ENCODE data around the gene PSMB11. TPM values are rescaled to one million over a fixed set of nuclear protein-coding genes. Genes with fewer than 3 reads are reported as not detected.

Gene PSMB11
- total and polyA plus RNA-seq, 12 donors: not detected

DNA sequence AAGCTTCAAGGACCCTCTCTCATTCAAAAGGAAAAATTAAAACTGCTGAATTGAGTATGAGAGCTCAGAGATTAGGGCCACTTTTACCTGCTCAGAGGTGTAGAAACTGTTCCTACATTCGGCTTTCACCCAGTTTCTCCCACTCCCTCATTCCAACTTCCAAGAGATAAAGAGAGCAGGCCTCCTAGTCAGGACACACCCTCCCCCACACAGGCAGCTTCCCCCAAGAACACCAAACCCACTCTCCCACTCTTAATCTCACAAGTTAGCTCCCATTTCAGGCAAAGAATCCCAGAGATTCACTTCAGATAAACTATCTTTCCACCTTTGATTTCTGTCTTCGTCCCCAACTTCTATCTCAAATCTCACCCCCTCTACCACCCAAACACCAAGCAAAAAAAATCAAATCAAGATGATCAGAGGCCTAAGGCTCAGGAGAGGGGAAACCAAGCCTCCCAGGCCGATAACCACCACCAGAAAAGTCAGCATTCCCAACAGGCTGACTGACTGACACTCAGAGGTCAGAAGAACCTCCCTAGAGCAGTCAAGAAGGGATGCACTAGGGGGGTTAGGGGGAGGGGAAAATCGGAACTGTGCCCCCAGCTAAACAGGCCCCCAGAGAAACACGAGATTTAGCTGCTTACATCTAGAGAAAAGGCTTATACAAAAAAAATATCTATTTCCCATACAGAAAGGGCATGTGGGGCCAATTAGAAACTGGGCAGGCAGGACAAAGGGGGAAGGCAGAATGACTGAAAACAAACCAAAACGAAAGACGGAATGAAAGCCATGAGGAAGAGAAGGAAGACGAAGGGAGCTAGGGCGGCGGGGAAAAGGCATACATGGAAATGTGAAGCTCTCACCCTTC is 28.5 kb downstream of the PSMB11 start:
- H3K9me3 ChIP-seq: no peaks in the 10 kb centered on the region
- H3K27ac ChIP-seq: peak overlapping the region in 9 of 10 donors; percentile 75 to 88 (median 84)
- H3K4me3 ChIP-seq: peak overlapping the region in 9 of 10 donors; percentile 47 to 70 (median 66)
- DNase-seq (no peak), ATAC-seq (no peak)
- H3K4me1 ChIP-seq: peaks cover 15 to 47% (median 41%) of the 10 kb centered on the region in 9 donors
- H3K36me3 ChIP-seq: peaks cover 0 to 79% (median 44%) of the 10 kb centered on the region in 9 donors
- intact Hi-C loops (cut with DNase I): loop anchor here in 2 of 10 donors (1.0 to 2.0 kb wide), 2 partner anchors 24 kb away; partner anchors contain the start of genes ACIN1 (in 1 of the 2) and C14orf119 (in 1 of the 2)
- no peaks in the 10 kb centered on the region for H3K27me3 ChIP-seq
- TF ChIP-seq, protein P1, sequence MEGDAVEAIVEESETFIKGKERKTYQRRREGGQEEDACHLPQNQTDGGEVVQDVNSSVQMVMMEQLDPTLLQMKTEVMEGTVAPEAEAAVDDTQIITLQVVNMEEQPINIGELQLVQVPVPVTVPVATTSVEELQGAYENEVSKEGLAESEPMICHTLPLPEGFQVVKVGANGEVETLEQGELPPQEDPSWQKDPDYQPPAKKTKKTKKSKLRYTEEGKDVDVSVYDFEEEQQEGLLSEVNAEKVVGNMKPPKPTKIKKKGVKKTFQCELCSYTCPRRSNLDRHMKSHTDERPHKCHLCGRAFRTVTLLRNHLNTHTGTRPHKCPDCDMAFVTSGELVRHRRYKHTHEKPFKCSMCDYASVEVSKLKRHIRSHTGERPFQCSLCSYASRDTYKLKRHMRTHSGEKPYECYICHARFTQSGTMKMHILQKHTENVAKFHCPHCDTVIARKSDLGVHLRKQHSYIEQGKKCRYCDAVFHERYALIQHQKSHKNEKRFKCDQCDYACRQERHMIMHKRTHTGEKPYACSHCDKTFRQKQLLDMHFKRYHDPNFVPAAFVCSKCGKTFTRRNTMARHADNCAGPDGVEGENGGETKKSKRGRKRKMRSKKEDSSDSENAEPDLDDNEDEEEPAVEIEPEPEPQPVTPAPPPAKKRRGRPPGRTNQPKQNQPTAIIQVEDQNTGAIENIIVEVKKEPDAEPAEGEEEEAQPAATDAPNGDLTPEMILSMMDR (IDR thresholded peaks at IDR 0.05): no peak
- 12% methylated on average over 10 of the region's 10 CpGs for WGBS, 2 donors

DNA sequence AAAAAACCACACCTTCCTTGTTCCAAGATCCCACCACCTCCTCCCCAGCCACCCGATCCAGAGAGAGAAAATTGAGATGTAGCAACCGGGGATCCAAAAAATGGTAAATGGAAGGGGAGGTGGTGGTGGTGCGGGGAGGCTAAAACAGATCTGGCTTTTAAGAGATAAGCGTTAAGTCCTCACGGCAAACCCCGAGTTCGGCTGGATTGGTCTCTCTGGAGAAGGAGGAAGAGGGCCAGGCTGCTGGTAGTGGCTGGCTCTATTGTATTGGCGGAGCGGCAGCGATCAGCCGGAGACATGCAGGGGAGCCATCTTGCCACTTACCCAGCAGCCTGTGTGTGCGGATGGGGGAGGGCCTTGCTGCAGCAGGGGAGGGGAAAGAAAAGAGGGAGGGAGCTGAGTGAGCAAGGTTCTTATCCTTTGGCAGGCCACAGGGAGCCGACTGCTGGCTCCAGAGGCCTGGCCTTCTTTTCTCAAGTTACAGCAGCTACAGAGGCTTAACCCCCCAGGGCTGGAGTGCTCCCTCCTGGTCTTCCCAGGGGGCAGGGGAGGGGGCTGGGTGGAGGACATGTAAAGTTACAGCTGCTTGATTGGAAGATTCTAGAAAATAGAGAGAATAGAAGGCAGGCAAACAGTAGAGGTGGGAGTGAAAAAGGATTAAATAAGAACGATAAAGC is 29.4 kb downstream of the PSMB11 start:
- Histone ChIP-seq H3K4me3 (peak overlapping the region; percentile 46 to 70 (median 63)), H3K36me3 (peaks cover 0 to 79% (median 51%) of the 10 kb centered on the region in 9 donors), H3K4me1 (peaks cover 15 to 47% (median 42%) of the 10 kb centered on the region in 9 donors), H3K27me3 (no peaks in the 10 kb centered on the region), H3K27ac (peak overlapping the region; percentile 37 to 88 (median 84)), H3K9me3 (no peaks in the 10 kb centered on the region)
- DNase-seq (peak; percentile 79 to 87), ATAC-seq (peak; percentile 88 to 95 (median 94))
- intact Hi-C loops (cut with DNase I): loop anchor here in 2 of 10 donors (1.0 to 2.0 kb wide), 2 partner anchors 23 kb away; partner anchors contain the start of genes ACIN1 (in 1 of the 2) and C14orf119 (in 1 of the 2)
- TF ChIP-seq, protein P1 (IDR thresholded peaks at IDR 0.05): no peak
- WGBS, 2 donors: 1 to 2% methylated on average over 14 of the region's 14 CpGs

DNA sequence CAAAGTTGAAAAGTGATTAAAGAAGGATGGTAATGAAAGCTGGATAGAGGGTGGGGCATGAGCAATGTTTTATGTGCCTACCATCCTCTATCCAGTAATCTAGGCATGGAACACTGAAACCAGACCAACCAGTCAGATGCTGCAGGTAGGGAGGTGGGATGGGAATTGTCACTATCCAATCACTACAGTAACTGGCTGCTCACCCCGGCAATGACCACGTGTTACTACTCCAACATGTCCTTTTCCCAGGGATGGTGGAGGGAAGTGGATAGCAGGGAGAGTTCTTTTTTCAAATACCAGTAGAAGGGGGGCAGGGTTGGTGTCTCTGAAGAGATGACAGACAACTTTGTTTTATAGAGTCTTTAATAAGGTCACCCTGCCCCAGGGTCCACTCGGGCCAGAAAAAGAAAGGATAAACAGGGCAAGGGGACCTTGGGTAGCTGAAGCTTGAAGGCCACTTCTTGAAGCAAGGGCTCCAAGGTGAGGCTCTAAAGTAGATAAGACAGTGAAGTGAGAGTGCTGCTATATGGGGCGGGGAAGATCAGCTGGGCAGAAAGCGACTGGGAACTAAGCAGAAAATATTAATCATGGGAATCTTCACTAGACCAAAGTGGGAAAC is 30.0 kb downstream of the PSMB11 start:
- intact Hi-C loops (cut with DNase I): loop anchor here in 2 of 10 donors (1.0 to 2.0 kb wide), 2 partner anchors 22 to 23 kb away; partner anchors contain the start of genes ACIN1 (in 1 of the 2) and C14orf119 (in 1 of the 2)
- no peaks in the 10 kb centered on the region for H3K9me3 ChIP-seq
- H3K4me1 ChIP-seq: peaks cover 15 to 48% (median 44%) of the 10 kb centered on the region in 9 donors
- ATAC-seq (peak in 6 of 8 donors; percentile 2 to 35 (median 14)), DNase-seq (no peak)
- TF ChIP-seq, protein P1 (IDR thresholded peaks at IDR 0.05): no peak
- H3K27ac ChIP-seq: peak overlapping the region; percentile 37 to 88 (median 84)
- peak overlapping the region; percentile 46 to 70 (median 63) for H3K4me3 ChIP-seq
- peaks cover 0 to 79% (median 50%) of the 10 kb centered on the region in 9 donors for H3K36me3 ChIP-seq
- 28 to 36% methylated on average over 5 of the region's 5 CpGs for WGBS, 2 donors
- H3K27me3 ChIP-seq: no peaks in the 10 kb centered on the region
